Vagina (tissue), 2 donors: ENCODE data around the gene NRG2. TPM values are rescaled to one million over a fixed set of nuclear protein-coding genes. Genes with fewer than 3 reads are reported as not detected.

ENCODE experiments used
- DNase-seq, 2 donors: peaks; one replicate each; pipeline ENCODE4 v3.0.0-alpha.2; 2017; ENCODE audit errors: extremely low spot score in 2 of 2
- H3K27ac ChIP-seq: fragments of 200-600 bp; sonication (generic); one replicate; pipeline ENCODE4 v1.5.1; 2019
- H3K27me3 ChIP-seq: fragments of 200-600 bp; sonication (generic); one replicate; pipeline ENCODE4 v1.5.1; 2019
- H3K36me3 ChIP-seq, 2 donors: fragments of 200-600 bp; sonication (generic); one replicate each; pipeline ENCODE4 v1.5.1; 2017 to 2019
- H3K4me1 ChIP-seq: fragments of 200-600 bp; sonication (generic); one replicate; pipeline ENCODE4 v1.5.1; 2019
- H3K4me3 ChIP-seq, 2 donors: fragments of 200-600 bp; sonication (generic); 1 replicate in 1 of 2; 2 replicates in 1 of 2; pipeline ENCODE4 v1.5.1; 2016 to 2019
- H3K9me3 ChIP-seq: fragments of 200-600 bp; sonication (generic); one replicate; pipeline ENCODE4 v1.5.1; 2019
- POLR2A ChIP-seq, 2 donors: fragments of 450-650 bp; IDR thresholded peaks; one replicate each; pipeline ENCODE4 v1.6.1; 2017; ENCODE audit warnings: antibody characterized with exemption in 2 of 2, mild to moderate bottlenecking in 2 of 2, moderate library complexity in 2 of 2
- POLR2AphosphoS5 ChIP-seq, 2 donors: sonication (generic); formaldehyde crosslinking; IDR thresholded peaks; one replicate each; pipeline ENCODE4 v1.9.0; 2017; ENCODE audit warnings: antibody characterized with exemption in 2 of 2, mild to moderate bottlenecking in 2 of 2, low read depth in 1 of 2; ENCODE audit not compliant: insufficient read depth in 1 of 2
- intact Hi-C: fragments of 100-400 bp; cut with DNase I; formaldehyde crosslinking; loops from one replicate; pipeline ENCODE4 v1.15.1; 2023
- small RNA-seq: library from RNA; depleted of rRNA; stranded (forward); fragments of <200 nt; gene quantifications from one replicate; pipeline ENCODE3, GENCODE V24; 2016
- total RNA-seq: library from RNA; depleted of rRNA; stranded (reverse); fragments of >200 nt; gene quantifications from one replicate; pipeline ENCODE4 v1.2.3, GENCODE V29; 2016

Gene NRG2
- total RNA-seq, 1 donor from 2014 or later, result 5.2 TPM

GRCh38 chr5:139797856-139798510, 245.1 kb downstream of the NRG2 start:
- Histone ChIP-seq H3K9me3 (no peaks in the 10 kb centered on the region), H3K4me3 (no peak overlapping the region), H3K4me1 (peaks cover 11% of the 10 kb centered on the region), H3K27ac (no peak overlapping the region), H3K36me3 (no peaks in the 10 kb centered on the region), H3K27me3 (peaks cover 4% of the 10 kb centered on the region)
- no peak for TF ChIP-seq POLR2A (IDR thresholded peaks at IDR 0.05)
- DNase-seq, result no peak
- intact Hi-C loops, result no loop called here

- Histone ChIP-seq H3K4me3 (no peak overlapping the region), H3K27ac (no peak overlapping the region), H3K4me1 (peaks cover 11% of the 10 kb centered on the region), H3K36me3 (no peaks in the 10 kb centered on the region), H3K9me3 (no peaks in the 10 kb centered on the region), H3K27me3 (peaks cover 4% of the 10 kb centered on the region)
- intact Hi-C loops, result no loop called here
- DNase-seq, result no peak
- no peak for TF ChIP-seq POLR2AphosphoS5 (IDR thresholded peaks at IDR 0.05; ENCODE audit: insufficient read depth in 1 of 2, low read depth in 1 of 2)
Measured at GRCh38 chr5:139797335-139797734, 245.8 kb downstream of the NRG2 start.

Small RNA genes lying within 50 kb of the gene (small RNA-seq; reads per million reads assigned to genes)
- not detected for gene RF00019

Other genes with a start within 250 kb of the NRG2 start
- gene PSD2, start 247.5 kb downstream of the NRG2 start, total RNA-seq, result 0.25 TPM
- 29.7 TPM for gene PURA, start 70.8 kb upstream of the NRG2 start, total RNA-seq
- 16.7 TPM for gene IGIP, start 82.6 kb upstream of the NRG2 start, total RNA-seq
- gene CYSTM1, start 131.9 kb upstream of the NRG2 start, total RNA-seq, result 51.6 TPM